Mesothelial cell of epicardium (in vitro differentiated cells): ENCODE results near the gene UGT1A10. TPM values are rescaled to one million over a fixed set of nuclear protein-coding genes. Genes with fewer than 3 reads are reported as not detected.

Experiments used
- DNase-seq, 2 experiments: peaks; one replicate each; pipeline ENCODE4 v3.0.0; 2021; ENCODE audit warnings: low spot score in 2 of 2; ENCODE audit not compliant: unreplicated experiment in 2 of 2
- H3K27ac Mint-ChIP-seq: 2 replicates; pipeline ENCODE4 v1.8.0; 2021; ENCODE audit warnings: mixed read lengths
- H3K27me3 Mint-ChIP-seq: 2 replicates; pipeline ENCODE4 v1.8.0; 2021; ENCODE audit warnings: low read depth, mixed read lengths
- H3K36me3 Mint-ChIP-seq: 2 replicates; pipeline ENCODE4 v1.8.0; 2021; ENCODE audit warnings: mixed read lengths
- H3K4me1 Mint-ChIP-seq: 2 replicates; pipeline ENCODE4 v1.8.0; 2021; ENCODE audit warnings: mixed read lengths
- H3K4me3 Mint-ChIP-seq: 2 replicates; pipeline ENCODE4 v1.8.0; 2021; ENCODE audit warnings: mild to moderate bottlenecking, moderate library complexity, mixed read lengths
- H3K9me3 Mint-ChIP-seq: 2 replicates; pipeline ENCODE4 v1.8.0; 2021; ENCODE audit warnings: mixed read lengths
- CTCF ChIP-seq: fragments of 200-600 bp; sonication (generic); IDR thresholded peaks from one replicate; pipeline ENCODE4 v1.5.0; 2021; ENCODE audit warnings: antibody characterized with exemption; ENCODE audit not compliant: unreplicated experiment
- total RNA-seq: library from RNA; stranded (reverse); gene quantifications from 3 replicates; pipeline ENCODE4 v1.2.1, GENCODE V29; 2021

The UGT1A10 gene
- total RNA-seq, 1 donor from 2014 or later: not detected

DNA sequence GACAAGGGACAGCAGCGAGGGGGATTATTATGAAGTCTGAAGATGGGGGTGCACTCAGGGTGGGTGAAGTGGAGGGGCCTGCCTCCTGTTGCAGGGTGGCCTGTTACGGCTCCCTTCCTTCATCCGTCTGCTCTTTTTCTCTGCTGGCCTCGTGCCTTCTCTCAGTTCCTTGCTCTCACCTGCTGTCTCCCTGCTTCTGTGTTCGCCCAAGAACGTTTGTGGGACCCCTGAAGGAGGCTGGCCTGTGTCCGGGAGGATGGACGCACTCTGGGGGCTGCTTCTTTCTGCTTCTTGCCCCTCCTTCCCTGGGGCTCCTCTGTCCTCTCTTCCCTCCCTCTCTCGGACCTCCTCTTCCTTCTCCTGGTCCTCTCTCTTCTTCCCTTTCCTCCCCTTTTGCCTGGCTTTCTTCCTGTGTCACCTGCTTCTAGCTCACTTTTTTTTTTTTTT is 155.7 kb downstream of the UGT1A10 start:
- H3K27ac Mint-ChIP-seq: no peak overlapping the region
- no peaks in the 10 kb centered on the region for H3K4me1 Mint-ChIP-seq
- peaks cover 16% of the 10 kb centered on the region for H3K27me3 Mint-ChIP-seq
- DNase-seq: peak in 1 of 2 experiments; percentile 36
- no peaks in the 10 kb centered on the region for H3K9me3 Mint-ChIP-seq
- no peak for TF ChIP-seq CTCF
- H3K36me3 Mint-ChIP-seq: no peaks in the 10 kb centered on the region
- H3K4me3 Mint-ChIP-seq: no peak overlapping the region

- Mint-ChIP-seq H3K9me3 (no peaks in the 10 kb centered on the region), H3K27ac (no peak overlapping the region), H3K4me1 (no peaks in the 10 kb centered on the region), H3K27me3 (peaks cover 16% of the 10 kb centered on the region), H3K4me3 (no peak overlapping the region), H3K36me3 (no peaks in the 10 kb centered on the region)
- DNase-seq: no peak
- TF ChIP-seq CTCF: no peak
Observed at GRCh38 chr2:233792720-233793119, 156.5 kb downstream of the UGT1A10 start.

DNA sequence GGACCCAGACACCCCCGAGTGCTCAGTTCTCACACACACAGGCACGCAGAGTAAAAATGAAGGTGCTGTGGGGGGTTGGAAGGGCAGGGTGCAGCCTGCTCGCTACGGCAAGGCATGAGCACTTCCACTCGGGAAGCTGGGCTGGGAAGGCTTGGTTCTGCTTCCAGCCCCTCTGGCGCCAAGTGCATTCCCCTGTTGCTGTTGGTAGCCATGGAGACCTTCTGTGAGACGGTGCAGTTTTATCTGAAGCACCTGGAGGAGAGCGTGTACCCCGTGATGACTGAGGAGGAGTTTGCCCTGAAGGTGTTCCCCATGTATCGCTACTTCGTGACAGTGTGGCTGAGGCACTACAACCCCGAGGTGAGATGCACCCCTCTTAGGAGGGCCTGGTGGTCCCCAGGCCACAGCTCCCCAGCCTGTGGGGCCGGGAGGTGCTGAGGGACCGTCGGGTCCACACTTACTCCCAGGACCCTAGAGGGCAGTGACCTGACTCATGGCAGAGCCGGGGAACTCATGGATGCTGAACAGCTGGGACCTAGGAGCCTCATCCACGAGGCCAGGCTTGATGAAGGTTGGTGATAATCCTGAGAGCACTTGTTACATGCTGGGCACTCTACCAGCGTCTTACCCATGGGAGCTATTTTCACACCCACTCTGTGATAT is 157.3 kb downstream of the UGT1A10 start:
- Mint-ChIP-seq H3K4me3 (no peak overlapping the region), H3K27ac (no peak overlapping the region), H3K9me3 (no peaks in the 10 kb centered on the region), H3K4me1 (no peaks in the 10 kb centered on the region), H3K36me3 (no peaks in the 10 kb centered on the region), H3K27me3 (peaks cover 16% of the 10 kb centered on the region)
- TF ChIP-seq CTCF: no peak
- DNase-seq: peak in 1 of 2 experiments; percentile 30

DNA sequence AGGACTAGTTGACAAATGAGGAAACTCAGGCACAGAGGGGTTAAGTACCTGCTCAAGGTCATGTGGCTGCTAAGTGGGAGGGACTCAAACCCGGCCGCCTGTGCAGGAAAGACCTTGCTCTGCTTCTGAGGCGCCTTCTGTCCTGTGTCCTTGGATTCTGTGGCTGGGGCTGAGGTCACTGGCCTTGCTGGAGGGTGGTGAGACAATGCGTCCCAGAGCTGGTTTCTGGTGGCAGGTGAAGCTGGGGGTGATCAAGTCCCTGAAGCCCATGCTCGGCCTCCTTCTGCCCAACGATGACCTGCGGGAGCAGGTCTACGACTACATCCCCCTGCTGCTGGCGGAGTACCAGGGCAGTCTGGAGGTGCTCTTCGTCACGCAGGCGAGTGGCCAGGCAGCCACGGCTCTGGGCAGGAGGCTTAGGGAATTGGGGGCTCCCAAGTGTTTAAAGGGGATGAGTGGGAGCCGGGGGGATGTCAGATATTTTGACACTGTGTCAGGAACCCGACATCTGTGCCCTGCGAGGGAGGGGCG is 157.9 kb downstream of the UGT1A10 start:
- peak; percentile 5 to 16 for DNase-seq
- Mint-ChIP-seq H3K4me3 (no peak overlapping the region), H3K27ac (no peak overlapping the region), H3K9me3 (no peaks in the 10 kb centered on the region), H3K4me1 (no peaks in the 10 kb centered on the region), H3K36me3 (no peaks in the 10 kb centered on the region), H3K27me3 (peaks cover 14% of the 10 kb centered on the region)
- no peak for TF ChIP-seq CTCF

GRCh38 chr2:233795735-233796171 is 159.5 kb downstream of the UGT1A10 start:
- no peak overlapping the region for H3K27ac Mint-ChIP-seq
- no peaks in the 10 kb centered on the region for H3K4me1 Mint-ChIP-seq
- peaks cover 6% of the 10 kb centered on the region for H3K9me3 Mint-ChIP-seq
- TF ChIP-seq CTCF: no peak
- H3K27me3 Mint-ChIP-seq: peaks cover 8% of the 10 kb centered on the region
- peak; percentile 7 to 33 for DNase-seq
- H3K36me3 Mint-ChIP-seq: no peaks in the 10 kb centered on the region
- no peak overlapping the region for H3K4me3 Mint-ChIP-seq
